HG02852 (cell line): ENCODE measurements around the gene DRD1.
"Not testable (repeated sequence)": the region's sequence is repeated elsewhere in the genome, so short reads cannot be mapped to it uniquely, and the experiment has no call there.

Experiments
- ATAC-seq: cut with Tn5 transposase; IDR thresholded peaks from one replicate; pipeline ENCODE4 v1.9.1; 2021; ENCODE audit warnings: mild to moderate bottlenecking, moderate library complexity; ENCODE audit not compliant: unreplicated experiment

DRD1 gene

GRCh38 chr5:175468892-175469291 lies 24.9 kb upstream of the DRD1 start:
- no peak for ATAC-seq

- ATAC-seq, result no peak
Observed at GRCh38 chr5:175467983-175468690, 24.2 kb upstream of the DRD1 start.

- no peak for ATAC-seq
Observed at GRCh38 chr5:175466700-175467318, 22.8 kb upstream of the DRD1 start.

- no peak for ATAC-seq
Observed at GRCh38 chr5:175465282-175465681, 21.3 kb upstream of the DRD1 start.

GRCh38 chr5:175464942-175465233 lies 20.9 kb upstream of the DRD1 start:
- ATAC-seq, result no peak

GRCh38 chr5:175464074-175464941 lies 20.3 kb upstream of the DRD1 start:
- peak; percentile 100 for ATAC-seq

- no peak for ATAC-seq
Observed at GRCh38 chr5:175463641-175464040, 19.7 kb upstream of the DRD1 start.

GRCh38 chr5:175461370-175461769 lies 17.4 kb upstream of the DRD1 start:
- ATAC-seq, result no peak

GRCh38 chr5:175460552-175460951 lies 16.6 kb upstream of the DRD1 start:
- ATAC-seq, result no peak

- no peak for ATAC-seq
Observed at GRCh38 chr5:175460126-175460525, 16.1 kb upstream of the DRD1 start.

- peak; percentile 90 for ATAC-seq
Observed at GRCh38 chr5:175457466-175457865, 13.5 kb upstream of the DRD1 start.

- no peak for ATAC-seq
Observed at GRCh38 chr5:175456105-175456742, 12.2 kb upstream of the DRD1 start.

- ATAC-seq, result not testable (repeated sequence)
Observed at GRCh38 chr5:175454338-175454737, 10.4 kb upstream of the DRD1 start.

GRCh38 chr5:175452166-175452565 lies 8.2 kb upstream of the DRD1 start:
- no peak for ATAC-seq

- ATAC-seq, result no peak
Observed at GRCh38 chr5:175448276-175448675, 4.3 kb upstream of the DRD1 start.

- no peak for ATAC-seq
Observed at GRCh38 chr5:175447571-175447970, 3.6 kb upstream of the DRD1 start.

- ATAC-seq, result not testable (repeated sequence)
Observed at GRCh38 chr5:175446378-175446777, 2.4 kb upstream of the DRD1 start.

GRCh38 chr5:175444905-175445456 lies 999 bp upstream of the DRD1 start:
- no peak for ATAC-seq

- no peak for ATAC-seq
Observed at GRCh38 chr5:175443514-175444059, 395 bp downstream of the DRD1 start.

- ATAC-seq, result no peak
Observed at GRCh38 chr5:175438234-175438857, 5.6 kb downstream of the DRD1 start.
